ENCODE measurements around the gene MRPS14. TPM values are rescaled to one million over a fixed set of nuclear protein-coding genes. Genes with fewer than 3 reads are reported as not detected.

Gene MRPS14
- total and polyA plus RNA-seq, 2 of the 4 experiments (the other 2 are of a cell fraction) = 22.0 to 23.1 TPM

DNA sequence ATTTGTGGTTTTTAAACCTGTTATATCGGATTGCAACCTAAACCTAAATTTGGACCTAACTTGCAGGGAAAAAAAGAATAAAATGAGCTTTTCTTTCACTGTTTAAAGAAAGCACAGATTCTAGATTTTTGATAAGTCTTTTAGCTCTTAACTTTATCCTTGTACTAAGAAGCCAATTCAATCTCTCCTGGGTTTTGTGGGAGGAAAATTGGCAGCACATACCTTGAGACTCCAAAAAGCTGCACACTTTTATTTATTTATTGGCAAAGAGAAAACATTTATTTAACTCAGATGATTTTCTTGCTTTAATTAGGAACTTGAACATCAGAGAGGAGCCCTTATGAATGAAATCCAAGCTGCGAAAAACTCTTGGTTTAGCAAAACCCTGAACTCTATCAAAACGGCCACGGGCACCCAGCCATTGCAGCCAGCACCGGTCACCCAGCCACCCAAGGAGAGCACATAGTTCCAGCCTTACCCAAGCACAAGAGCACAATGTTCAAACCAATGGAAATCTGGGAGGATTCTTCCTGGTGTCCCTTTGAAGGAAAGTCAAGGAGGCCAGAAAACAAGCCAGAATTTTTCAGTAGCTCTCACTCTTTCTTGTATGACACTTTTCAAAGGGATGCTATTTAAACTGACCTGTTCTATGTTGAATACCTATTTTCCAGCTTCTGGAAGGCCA lies 33.5 kb downstream of the MRPS14 start:
- peak overlapping the region; percentile 4 for H2AFZ ChIP-seq (replicated peaks; ENCODE audit: low read length, poor library complexity)
- H3K9me3 ChIP-seq (ENCODE audit: control insufficient read depth, insufficient read depth, low read length) = no peaks in the 10 kb centered on the region
- H2BK120ac ChIP-seq (ENCODE audit: low read depth, low read length) = no peak overlapping the region
- POLR2A ChIA-PET (ENCODE audit: unreplicated experiment) = no interaction called here
- no peak overlapping the region for H3K14ac ChIP-seq (replicated peaks; ENCODE audit: low read depth, low read length)
- no peaks in the 10 kb centered on the region for H3K27me3 ChIP-seq (ENCODE audit: control insufficient read depth, insufficient read depth, low read length)
- H2BK15ac ChIP-seq (ENCODE audit: low read depth, low read length) = no peak overlapping the region
- H3K36me3 ChIP-seq (ENCODE audit: control insufficient read depth, insufficient read depth, low read length) = no peaks in the 10 kb centered on the region
- H3K27ac ChIP-seq (ENCODE audit: insufficient read depth, low read length) = no peak overlapping the region
- H3K4me1 ChIP-seq (ENCODE audit: control insufficient read depth, insufficient read depth, low read length) = no peaks in the 10 kb centered on the region
- whole genome bisulfite sequencing, 2 experiments (ENCODE audit: extremely low coverage in 2 of 2, insufficient read length in 1 of 2) = no CpG with 5 or more reads among the region's 5 CpGs
- ATAC-seq (ENCODE audit: low read depth) (no peak), DNase-seq (no peak)
- H4K20me1 ChIP-seq (ENCODE audit: insufficient read depth, low read length) = no peaks in the 10 kb centered on the region
- CTCF ChIA-PET = interaction anchor here (1.2 kb wide), 1 partner anchor 157 kb away, joined by 3 read pairs; no protein-coding TSS in a partner anchor
- TF ChIP-seq SMC3 (IDR thresholded peaks at IDR 0.05; ENCODE audit: low read depth, low read length) = no peak
- no peak for TF ChIP-seq CTCF (conservative IDR thresholded peaks at IDR 0.05; ENCODE audit: low read depth, low read length)
- TF ChIP-seq CHD1 (IDR thresholded peaks at IDR 0.05; ENCODE audit: low read depth, low read length) = no peak
- no peak for TF ChIP-seq FOS (IDR thresholded peaks at IDR 0.05; ENCODE audit: low read depth, low read length)
- TF ChIP-seq RCOR1 (IDR thresholded peaks at IDR 0.05; ENCODE audit: insufficient replicate concordance, low read length) = no peak
- TF ChIP-seq USF2 (IDR thresholded peaks at IDR 0.05; ENCODE audit: low read depth, low read length) = no peak
- TF ChIP-seq, protein P1, sequence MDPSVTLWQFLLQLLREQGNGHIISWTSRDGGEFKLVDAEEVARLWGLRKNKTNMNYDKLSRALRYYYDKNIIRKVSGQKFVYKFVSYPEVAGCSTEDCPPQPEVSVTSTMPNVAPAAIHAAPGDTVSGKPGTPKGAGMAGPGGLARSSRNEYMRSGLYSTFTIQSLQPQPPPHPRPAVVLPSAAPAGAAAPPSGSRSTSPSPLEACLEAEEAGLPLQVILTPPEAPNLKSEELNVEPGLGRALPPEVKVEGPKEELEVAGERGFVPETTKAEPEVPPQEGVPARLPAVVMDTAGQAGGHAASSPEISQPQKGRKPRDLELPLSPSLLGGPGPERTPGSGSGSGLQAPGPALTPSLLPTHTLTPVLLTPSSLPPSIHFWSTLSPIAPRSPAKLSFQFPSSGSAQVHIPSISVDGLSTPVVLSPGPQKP (IDR thresholded peaks at IDR 0.05; ENCODE audit: borderline replicate concordance, low read depth, low read length) = no peak
- TF ChIP-seq POLR2A (IDR thresholded peaks at IDR 0.05; ENCODE audit: low read depth, low read length) = no peak
- TF ChIP-seq RFX5 (IDR thresholded peaks at IDR 0.05; ENCODE audit: low read depth, low read length) = no peak
- TF ChIP-seq NFE2L2 (IDR thresholded peaks at IDR 0.05; ENCODE audit: low read depth, low read length) = no peak
- no peak for TF ChIP-seq BHLHE40 (IDR thresholded peaks at IDR 0.05; ENCODE audit: low read depth, low read length)
- no peak for TF ChIP-seq MAZ (IDR thresholded peaks at IDR 0.05; ENCODE audit: borderline replicate concordance, low read depth, low read length)
- TF ChIP-seq MAFK (IDR thresholded peaks at IDR 0.05; ENCODE audit: low read depth, low read length) = no peak
- no peak for TF ChIP-seq CEBPB (IDR thresholded peaks at IDR 0.05; ENCODE audit: low read depth, low read length)
- no peak for TF ChIP-seq RAD21 (IDR thresholded peaks at IDR 0.05; ENCODE audit: low read length)
- peak overlapping the region; percentile 13; the same call in 1 of the 2 replicates for H3K9ac ChIP-seq (ENCODE audit: low read depth, low read length)
- H3K79me1 ChIP-seq (ENCODE audit: low read depth in 1 of 2, low read length in 2 of 2) = no peaks in the 10 kb centered on the region
- H4K5ac ChIP-seq (ENCODE audit: low read depth, low read length) = no peak overlapping the region
- H2AK5ac ChIP-seq (ENCODE audit: low read depth, low read length) = no peak overlapping the region
- intact Hi-C loops (cut with micrococcal nuclease) (loop anchor here (10.0 kb wide), 1 partner anchor 725 kb away; no protein-coding TSS in a partner anchor), in situ Hi-C loops (cut with MboI; ENCODE audit: low sequenced_read_pairs) (loop anchor here (5.0 to 25.0 kb wide), 2 partner anchors 217 to 727 kb away; no protein-coding TSS in a partner anchor), dilution Hi-C loops (cut with HindIII; ENCODE audit: low sequenced_read_pairs, unreplicated experiment) (no loop called here)
- H3K18ac ChIP-seq (ENCODE audit: low read depth, low read length) = no peak overlapping the region
- H3K9me1 ChIP-seq (ENCODE audit: insufficient read depth, low read length) = no peaks in the 10 kb centered on the region
- H2BK5ac ChIP-seq (ENCODE audit: low read depth, low read length, poor library complexity, severe bottlenecking) = no peak overlapping the region
- no peak overlapping the region for H3K23ac ChIP-seq (ENCODE audit: low read depth, low read length)
- no peak overlapping the region for H3K4ac ChIP-seq (ENCODE audit: low read depth, low read length)
- no peak overlapping the region for H4K91ac ChIP-seq (ENCODE audit: insufficient read depth, low read depth, low read length)
- BruUV-seq (replicated peaks) = no TSS peak
- no peak overlapping the region for H3K4me3 ChIP-seq (ENCODE audit: insufficient read depth, low read depth, low read length)
- H2BK20ac ChIP-seq (ENCODE audit: low read depth, low read length) = 0 out of 2 replicates have a peak overlapping the region, but pooled peaks have one; percentile 3
- no peak overlapping the region for H2AK9ac ChIP-seq (replicated peaks; ENCODE audit: low read depth, low read length, poor library complexity)
- peak overlapping the region; percentile 6 to 41; a peak in 2 of 4 replicates for H4K8ac ChIP-seq (ENCODE audit: low read depth in 2 of 2, low read length in 2 of 2)
- no peak overlapping the region for H3K56ac ChIP-seq (ENCODE audit: extremely low read depth, insufficient read depth, low read length)
- no peak overlapping the region for H3K4me2 ChIP-seq (ENCODE audit: low read depth, low read length)

Measured in IMR-90 (cell line).